A673 (cell line): ENCODE measurements around the gene CCDC190. TPM values are rescaled to one million over a fixed set of nuclear protein-coding genes. Genes with fewer than 3 reads are reported as not detected.

ENCODE experiments used
- BruUV-seq: library from RNA; stranded (reverse); fragments of 400-500 nt; replicated peaks from 2 replicates; lab custom pipeline; 2021; lab: Mats Ljungman, UMichigan
- CTCF ChIA-PET: fragments of 300-600 bp; sonication (Branson Sonifier 250); formaldehyde crosslinking; loops from one replicate; lab custom pipeline; 2022; ENCODE audit warnings: antibody characterized with exemption; lab: Charles Lee
- POLR2A ChIA-PET: fragments of 300-600 bp; sonication (Branson Sonifier 250); formaldehyde crosslinking; loops from one replicate; lab custom pipeline; 2022; ENCODE audit warnings: antibody characterized with exemption; ENCODE audit not compliant: low non-redundant PET; lab: Charles Lee
- DNase-seq: peaks from one replicate; pipeline ENCODE4 v3.0.0-alpha.2; 2015; ENCODE audit warnings: low spot score
- H3K27ac ChIP-seq: fragments of 200-600 bp; sonication (generic); 2 replicates; pipeline ENCODE4 v1.5.1; 2016; ENCODE audit warnings: mixed run types, low read depth, mild to moderate bottlenecking, mixed read lengths, antibody characterized with exemption, low read length; ENCODE audit not compliant: poor library complexity, severe bottlenecking
- H3K27me3 ChIP-seq: fragments of 200-600 bp; sonication (generic); replicated peaks from 2 replicates; pipeline ENCODE4 v1.6.1; 2017; ENCODE audit warnings: mixed run types, low read depth, mild to moderate bottlenecking, mixed read lengths, antibody characterized with exemption, low read length; ENCODE audit not compliant: insufficient read depth, poor library complexity
- H3K36me3 ChIP-seq: fragments of 200-600 bp; sonication (generic); 2 replicates; pipeline ENCODE4 v1.6.1; 2016; ENCODE audit warnings: mixed run types, mild to moderate bottlenecking, mixed read lengths, antibody characterized with exemption, low read length; ENCODE audit not compliant: insufficient read depth, poor library complexity, severe bottlenecking
- H3K4me1 ChIP-seq: fragments of 200-600 bp; sonication (generic); 2 replicates; pipeline ENCODE4 v1.6.1; 2017; ENCODE audit warnings: mixed run types, mild to moderate bottlenecking, mixed read lengths, antibody characterized with exemption, low read length; ENCODE audit not compliant: insufficient read depth, poor library complexity, severe bottlenecking
- H3K4me3 ChIP-seq: fragments of 200-600 bp; sonication (generic); 2 replicates; pipeline ENCODE4 v1.5.1; 2016; ENCODE audit warnings: low read depth, mixed run types, mild to moderate bottlenecking, mixed read lengths, low read length; ENCODE audit not compliant: poor library complexity, severe bottlenecking
- H3K9me3 ChIP-seq: fragments of 200-600 bp; sonication (generic); 2 replicates; pipeline ENCODE4 v1.6.1; 2016; ENCODE audit warnings: mixed run types, low read depth, mild to moderate bottlenecking, mixed read lengths, antibody characterized with exemption, low read length; ENCODE audit not compliant: poor library complexity, severe bottlenecking
- CTCF ChIP-seq: fragments of 300-800, 200-600 bp; sonication (generic); conservative IDR thresholded peaks from 2 replicates; pipeline ENCODE4 v1.5.1; 2017; ENCODE audit warnings: low read depth, mild to moderate bottlenecking, antibody characterized with exemption, low read length, moderate library complexity, mixed read lengths
- EZH2 ChIP-seq: fragments of 200-600 bp; sonication (generic); IDR thresholded peaks from 2 replicates; pipeline ENCODE4 v1.6.1; 2017; ENCODE audit warnings: borderline replicate concordance, low read depth, mild to moderate bottlenecking, mixed read lengths, antibody characterized with exemption, low read length; ENCODE audit not compliant: poor library complexity, severe bottlenecking
- intact Hi-C: fragments of 100-400 bp; cut with micrococcal nuclease; formaldehyde crosslinking; loops from one replicate; pipeline ENCODE4 v1.10.0; 2022; ENCODE audit not compliant: unreplicated experiment
- total RNA-seq: library from RNA; stranded (reverse); gene quantifications from 2 replicates; pipeline ENCODE4 v1.2.3, GENCODE V29; 2021

CCDC190 gene
- total RNA-seq, 1 experiment from 2014 or later, result 0.39 TPM

- no peaks in the 10 kb centered on the region for H3K27me3 ChIP-seq
- no peaks in the 10 kb centered on the region for H3K36me3 ChIP-seq
- ChIA-PET CTCF (interaction anchor here (1.0 to 2.4 kb wide), 2 partner anchors 192 to 438 kb away, joined by 4 to 32 read pairs; partner anchors contain the start of gene RGS4), POLR2A (no interaction called here)
- no peaks in the 10 kb centered on the region for H3K9me3 ChIP-seq
- TF ChIP-seq EZH2, result no peak
- TF ChIP-seq CTCF, result no peak
- BruUV-seq, result no TSS peak
- no peak for DNase-seq
- H3K4me1 ChIP-seq, result no peaks in the 10 kb centered on the region
- H3K4me3 ChIP-seq, result no peak overlapping the region
- intact Hi-C loops, result no loop called here
- no peak overlapping the region for H3K27ac ChIP-seq
Observed at GRCh38 chr1:162877412-162877811, 16.4 kb upstream of the CCDC190 start.

GRCh38 chr1:162876751-162877150 is 15.8 kb upstream of the CCDC190 start:
- Histone ChIP-seq H3K4me1 (no peaks in the 10 kb centered on the region), H3K27me3 (no peaks in the 10 kb centered on the region), H3K36me3 (no peaks in the 10 kb centered on the region), H3K27ac (no peak overlapping the region), H3K9me3 (no peaks in the 10 kb centered on the region), H3K4me3 (no peak overlapping the region)
- no TSS peak for BruUV-seq
- no peak for TF ChIP-seq EZH2
- TF ChIP-seq CTCF, result no peak
- ChIA-PET POLR2A (no interaction called here), CTCF (no interaction called here)
- DNase-seq, result no peak
- intact Hi-C loops, result no loop called here

GRCh38 chr1:162873671-162874666 is 13.0 kb upstream of the CCDC190 start:
- Histone ChIP-seq H3K36me3 (no peaks in the 10 kb centered on the region), H3K9me3 (no peaks in the 10 kb centered on the region), H3K4me3 (no peak overlapping the region), H3K27me3 (no peaks in the 10 kb centered on the region), H3K27ac (no peak overlapping the region), H3K4me1 (no peaks in the 10 kb centered on the region)
- no TSS peak for BruUV-seq
- TF ChIP-seq CTCF, result no peak
- no peak for TF ChIP-seq EZH2
- ChIA-PET CTCF (no interaction called here), POLR2A (no interaction called here)
- intact Hi-C loops, result no loop called here
- DNase-seq, result no peak
